Measurements from ENCODE around the gene SGSM2. TPM values are rescaled to one million over a fixed set of nuclear protein-coding genes. Genes with fewer than 3 reads are reported as not detected.

SGSM2 gene
- total RNA-seq, 1 experiment from 2014 or later, result 65.6 TPM

DNA sequence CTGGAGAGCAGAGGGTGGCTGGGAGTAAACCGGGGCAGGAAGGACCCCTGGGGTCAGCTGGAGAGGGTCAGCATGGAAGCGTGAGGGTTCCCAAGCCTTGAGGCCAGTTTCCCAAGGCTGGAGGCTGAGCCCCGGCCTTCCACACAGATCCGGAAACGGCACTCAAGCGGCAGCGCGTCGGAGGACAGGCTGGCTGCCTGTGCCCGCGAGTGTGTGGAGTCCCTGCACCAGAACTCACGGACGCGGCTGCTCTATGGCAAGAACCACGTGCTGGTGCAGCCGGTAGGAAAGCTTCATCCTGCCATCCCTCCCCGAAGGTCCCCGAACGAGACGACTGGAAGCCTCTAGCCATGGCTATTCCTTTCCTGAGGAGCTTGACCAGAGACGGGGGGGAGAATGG, 26.0 kb downstream of the SGSM2 start:
- Mint-ChIP-seq H3K36me3 (ENCODE audit: insufficient read depth, unreplicated experiment) (peaks cover 17% of the 10 kb centered on the region), H3K4me3 (ENCODE audit: unreplicated experiment) (no peak overlapping the region), H3K4me1 (ENCODE audit: low read depth, unreplicated experiment) (no peaks in the 10 kb centered on the region), H3K27ac (ENCODE audit: unreplicated experiment) (no peak overlapping the region), H3K9me3 (ENCODE audit: unreplicated experiment) (no peaks in the 10 kb centered on the region), H3K27me3 (ENCODE audit: insufficient read depth, unreplicated experiment) (no peaks in the 10 kb centered on the region)
- Histone ChIP-seq H3K4me3 (ENCODE audit: low read depth, low read length) (no peak overlapping the region), H3K36me3 (ENCODE audit: control insufficient read depth, insufficient read depth, low read length) (no peaks in the 10 kb centered on the region), H3K9me3 (no peaks in the 10 kb centered on the region), H3K4me1 (no peaks in the 10 kb centered on the region), H3K27me3 (replicated peaks; ENCODE audit: control insufficient read depth, insufficient read depth, low read length) (no peaks in the 10 kb centered on the region)
- intact Hi-C loops (cut with micrococcal nuclease; ENCODE audit: unreplicated experiment), result no loop called here
- TF ChIP-seq, protein P1, sequence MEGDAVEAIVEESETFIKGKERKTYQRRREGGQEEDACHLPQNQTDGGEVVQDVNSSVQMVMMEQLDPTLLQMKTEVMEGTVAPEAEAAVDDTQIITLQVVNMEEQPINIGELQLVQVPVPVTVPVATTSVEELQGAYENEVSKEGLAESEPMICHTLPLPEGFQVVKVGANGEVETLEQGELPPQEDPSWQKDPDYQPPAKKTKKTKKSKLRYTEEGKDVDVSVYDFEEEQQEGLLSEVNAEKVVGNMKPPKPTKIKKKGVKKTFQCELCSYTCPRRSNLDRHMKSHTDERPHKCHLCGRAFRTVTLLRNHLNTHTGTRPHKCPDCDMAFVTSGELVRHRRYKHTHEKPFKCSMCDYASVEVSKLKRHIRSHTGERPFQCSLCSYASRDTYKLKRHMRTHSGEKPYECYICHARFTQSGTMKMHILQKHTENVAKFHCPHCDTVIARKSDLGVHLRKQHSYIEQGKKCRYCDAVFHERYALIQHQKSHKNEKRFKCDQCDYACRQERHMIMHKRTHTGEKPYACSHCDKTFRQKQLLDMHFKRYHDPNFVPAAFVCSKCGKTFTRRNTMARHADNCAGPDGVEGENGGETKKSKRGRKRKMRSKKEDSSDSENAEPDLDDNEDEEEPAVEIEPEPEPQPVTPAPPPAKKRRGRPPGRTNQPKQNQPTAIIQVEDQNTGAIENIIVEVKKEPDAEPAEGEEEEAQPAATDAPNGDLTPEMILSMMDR (IDR thresholded peaks at IDR 0.05; ENCODE audit: insufficient read depth in 1 of 2, low read depth in 1 of 2, low read length in 1 of 2, severe bottlenecking in 1 of 2, unreplicated experiment in 1 of 2), result no peak
- no TSS peak for BruUV-seq (replicated peaks)
- DNase-seq, result no peak
- POLR2A ChIA-PET, result no interaction called here
- CTCF ChIA-PET, result no interaction called here

DNA sequence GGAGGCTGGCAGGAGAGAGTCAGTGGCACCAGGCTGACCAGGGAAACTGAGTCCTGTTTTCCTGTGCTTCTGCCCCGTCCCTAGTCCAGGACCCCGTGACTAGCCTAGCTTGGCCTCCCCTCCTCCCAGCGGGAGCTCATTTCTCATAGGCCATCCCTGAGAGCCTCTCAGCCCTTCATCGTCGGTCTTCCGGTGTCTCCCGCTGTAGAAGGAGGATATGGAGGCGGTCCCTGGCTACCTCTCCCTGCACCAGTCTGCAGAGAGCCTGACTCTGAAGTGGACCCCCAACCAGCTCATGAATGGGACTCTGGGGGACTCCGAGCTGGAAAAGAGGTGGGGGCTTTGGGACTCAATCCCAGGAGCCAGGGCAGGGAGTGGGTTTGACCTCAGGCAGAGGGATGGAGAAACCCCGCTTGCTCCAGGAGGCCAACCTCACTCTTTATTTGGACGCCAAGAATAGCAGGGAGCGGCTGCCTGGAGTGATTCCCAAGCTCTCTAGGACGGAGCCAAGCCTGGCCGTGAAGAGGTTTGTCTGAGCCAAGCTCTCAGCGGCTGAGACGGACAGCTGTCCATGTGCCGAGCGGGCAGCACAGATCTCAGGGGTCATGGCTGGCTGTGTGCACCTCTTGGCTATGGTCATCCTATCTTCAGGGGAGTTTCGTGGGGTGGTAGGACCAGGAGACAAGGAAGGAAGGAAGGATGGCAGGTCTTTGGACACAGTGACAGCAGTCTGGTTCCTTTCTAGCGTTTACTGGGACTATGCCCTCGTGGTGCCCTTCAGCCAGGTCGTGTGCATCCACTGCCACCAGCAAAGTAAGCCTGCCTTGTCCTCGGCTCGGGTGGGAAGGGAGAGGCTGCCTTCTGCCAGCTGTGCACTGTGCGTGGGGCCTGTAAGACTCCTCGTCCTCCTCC, 26.8 kb downstream of the SGSM2 start:
- no peaks in the 10 kb centered on the region for H3K4me1 Mint-ChIP-seq (ENCODE audit: low read depth, unreplicated experiment)
- BruUV-seq (replicated peaks), result no TSS peak

DNA sequence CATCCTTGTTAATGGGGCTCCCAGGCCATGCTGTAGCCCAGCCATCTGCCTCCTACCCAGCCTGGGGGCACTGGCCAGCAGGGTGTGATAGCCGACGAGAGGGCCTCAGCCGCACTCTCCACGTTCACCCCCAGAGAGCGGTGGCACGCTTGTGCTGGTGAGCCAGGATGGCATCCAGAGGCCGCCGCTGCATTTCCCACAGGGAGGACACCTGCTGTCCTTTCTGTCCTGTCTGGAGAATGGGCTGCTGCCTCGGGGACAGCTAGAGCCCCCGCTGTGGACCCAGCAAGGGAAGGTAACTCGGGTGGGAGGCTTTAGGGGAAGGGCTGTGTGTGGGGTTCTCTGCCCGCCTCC, 27.4 kb downstream of the SGSM2 start:
- no peaks in the 10 kb centered on the region for H3K27me3 Mint-ChIP-seq (ENCODE audit: insufficient read depth, unreplicated experiment)
- Histone ChIP-seq H3K27me3 (replicated peaks; ENCODE audit: control insufficient read depth, insufficient read depth, low read length) (no peaks in the 10 kb centered on the region), H3K36me3 (ENCODE audit: control insufficient read depth, insufficient read depth, low read length) (no peaks in the 10 kb centered on the region), H3K9me3 (no peaks in the 10 kb centered on the region), H3K4me3 (ENCODE audit: low read depth, low read length) (no peak overlapping the region), H3K4me1 (no peaks in the 10 kb centered on the region)
- H3K4me1 Mint-ChIP-seq (ENCODE audit: low read depth, unreplicated experiment), result no peaks in the 10 kb centered on the region
- no peak overlapping the region for H3K4me3 Mint-ChIP-seq (ENCODE audit: unreplicated experiment)
- DNase-seq, result no peak
- H3K9me3 Mint-ChIP-seq (ENCODE audit: unreplicated experiment), result no peaks in the 10 kb centered on the region
- ChIA-PET POLR2A (no interaction called here), CTCF (no interaction called here)
- H3K36me3 Mint-ChIP-seq (ENCODE audit: insufficient read depth, unreplicated experiment), result peaks cover 20% of the 10 kb centered on the region
- no peak overlapping the region for H3K27ac Mint-ChIP-seq (ENCODE audit: unreplicated experiment)
- TF ChIP-seq, protein P1 (IDR thresholded peaks at IDR 0.05; ENCODE audit: insufficient read depth in 1 of 2, low read depth in 1 of 2, low read length in 1 of 2, severe bottlenecking in 1 of 2, unreplicated experiment in 1 of 2), result no peak
- intact Hi-C loops (cut with micrococcal nuclease; ENCODE audit: unreplicated experiment), result no loop called here
- BruUV-seq (replicated peaks), result no TSS peak

More for the DNA sequence above, 26.8 kb downstream of the SGSM2 start:
- Histone ChIP-seq H3K4me1 (no peaks in the 10 kb centered on the region), H3K27me3 (replicated peaks; ENCODE audit: control insufficient read depth, insufficient read depth, low read length) (no peaks in the 10 kb centered on the region), H3K9me3 (no peaks in the 10 kb centered on the region), H3K4me3 (ENCODE audit: low read depth, low read length) (no peak overlapping the region), H3K36me3 (ENCODE audit: control insufficient read depth, insufficient read depth, low read length) (no peaks in the 10 kb centered on the region)
- Mint-ChIP-seq H3K36me3 (ENCODE audit: insufficient read depth, unreplicated experiment) (peaks cover 17% of the 10 kb centered on the region), H3K9me3 (ENCODE audit: unreplicated experiment) (no peaks in the 10 kb centered on the region), H3K27me3 (ENCODE audit: insufficient read depth, unreplicated experiment) (no peaks in the 10 kb centered on the region), H3K4me3 (ENCODE audit: unreplicated experiment) (no peak overlapping the region), H3K27ac (ENCODE audit: unreplicated experiment) (no peak overlapping the region)
- POLR2A ChIA-PET, result no interaction called here
- intact Hi-C loops (cut with micrococcal nuclease; ENCODE audit: unreplicated experiment), result no loop called here
- CTCF ChIA-PET, result no interaction called here
- DNase-seq, result no peak
- TF ChIP-seq, protein P1 (IDR thresholded peaks at IDR 0.05; ENCODE audit: insufficient read depth in 1 of 2, low read depth in 1 of 2, low read length in 1 of 2, severe bottlenecking in 1 of 2, unreplicated experiment in 1 of 2), result no peak
